OCI-LY7 (cell line): ENCODE measurements around the gene LRRC26. TPM values are rescaled to one million over a fixed set of nuclear protein-coding genes. Genes with fewer than 3 reads are reported as not detected.
A peak's percentile ranks its signal among the peaks of the same experiment; 100 is the strongest.

Source experiments
- BruUV-seq: library from RNA; stranded (reverse); fragments of 400-500 nt; replicated peaks from 2 replicates; lab custom pipeline; 2021; lab: Mats Ljungman, UMichigan
- CTCF ChIA-PET: fragments of 300-600 bp; sonication (Branson Sonifier 250); formaldehyde crosslinking; loops from one replicate; lab custom pipeline; 2022; ENCODE audit warnings: antibody characterized with exemption; ENCODE audit not compliant: unreplicated experiment; lab: Charles Lee
- POLR2A ChIA-PET: fragments of 300-600 bp; sonication (Branson Sonifier 250); formaldehyde crosslinking; loops from one replicate; lab custom pipeline; 2022; ENCODE audit warnings: antibody characterized with exemption; lab: Charles Lee
- DNase-seq: peaks from one replicate; pipeline ENCODE4 v3.0.0-alpha.2; 2015; ENCODE audit warnings: low spot score
- H2AFZ ChIP-seq: fragments of 200-600 bp; sonication (generic), shearing (Covaris generic); 2 replicates; pipeline ENCODE4 v1.6.1; 2014; ENCODE audit warnings: mild to moderate bottlenecking, antibody characterized with exemption, low read length, moderate library complexity
- H3K27ac ChIP-seq: fragments of 200-600 bp; sonication (generic); 2 replicates; pipeline ENCODE4 v1.5.1; 2014; ENCODE audit warnings: mixed run types, low read depth, mild to moderate bottlenecking, moderate library complexity, low read length, inconsistent platforms; ENCODE audit not compliant: poor library complexity, severe bottlenecking
- H3K36me3 ChIP-seq: fragments of 200-600 bp; sonication (generic); 2 replicates; pipeline ENCODE4 v1.6.1; 2014; ENCODE audit warnings: mild to moderate bottlenecking, antibody characterized with exemption, low read length, moderate library complexity, mixed read lengths; ENCODE audit not compliant: insufficient read depth
- H3K4me1 ChIP-seq: fragments of 200-600 bp; sonication (generic); 2 replicates; pipeline ENCODE4 v1.5.1; 2014; ENCODE audit warnings: mild to moderate bottlenecking, low read length; ENCODE audit not compliant: insufficient read depth, poor library complexity, severe bottlenecking
- H3K4me2 ChIP-seq: fragments of 200-600 bp; sonication (generic); 2 replicates; pipeline ENCODE4 v1.6.1; 2014; ENCODE audit warnings: mild to moderate bottlenecking, low read length
- H3K4me3 ChIP-seq: fragments of 200-600 bp; sonication (generic); 2 replicates; pipeline ENCODE4 v1.5.1; 2014; ENCODE audit warnings: mild to moderate bottlenecking, low read depth, low read length; ENCODE audit not compliant: poor library complexity, severe bottlenecking
- H3K79me2 ChIP-seq: fragments of 200-600 bp; sonication (generic); 2 replicates; pipeline ENCODE4 v1.6.1; 2016; ENCODE audit warnings: low read depth, mild to moderate bottlenecking, low read length, moderate library complexity, mixed read lengths; ENCODE audit not compliant: insufficient read depth
- H3K9me2 ChIP-seq: fragments of 200-600 bp; sonication (generic); 2 replicates; pipeline ENCODE4 v1.6.1; 2016; ENCODE audit warnings: mild to moderate bottlenecking, low read length, mixed read lengths; ENCODE audit not compliant: insufficient read depth
- H3K9me3 ChIP-seq: fragments of 200-600 bp; sonication (generic); 2 replicates; pipeline ENCODE4 v1.6.1; 2014; ENCODE audit warnings: mild to moderate bottlenecking, mixed run types, low read length, mixed read lengths
- H4K20me1 ChIP-seq: fragments of 200-600 bp; sonication (generic); 2 replicates; pipeline ENCODE4 v1.6.1; 2014; ENCODE audit warnings: mild to moderate bottlenecking, antibody characterized with exemption, low read length, moderate library complexity, mixed read lengths; ENCODE audit not compliant: insufficient read depth
- EZH2phosphoT487 ChIP-seq: fragments of 200-600 bp; sonication (generic); IDR thresholded peaks from 2 replicates; pipeline ENCODE4 v1.6.1; 2018; ENCODE audit warnings: low read depth, borderline replicate concordance, mild to moderate bottlenecking, mixed run types, antibody characterized with exemption, low read length, moderate library complexity, mixed read lengths
- intact Hi-C: fragments of 100-400 bp; cut with micrococcal nuclease; formaldehyde crosslinking; loops from one replicate; pipeline ENCODE4 v1.10.0; 2022; ENCODE audit not compliant: unreplicated experiment
- total RNA-seq, 2 experiments: library from RNA; depleted of rRNA in 1 of 2; stranded (reverse); fragments of >200 nt in 1 of 2; shearing (Covaris generic) in 1 of 2; gene quantifications; 2 replicates each; pipeline ENCODE4 v1.2.3, GENCODE V29; 2014 to 2022
- TF ChIP-seq, protein P1 (sequence below): fragments of 200-600 bp; sonication (generic); conservative IDR thresholded peaks from 2 replicates; pipeline ENCODE4 v1.5.1; 2014; ENCODE audit warnings: mild to moderate bottlenecking, antibody characterized with exemption, low read length, moderate library complexity, mixed read lengths

LRRC26 gene
- total RNA-seq, 2 experiments from 2014 or later, result not detected

- Histone ChIP-seq H3K27ac (peak within 1 kb of the TSS; percentile 49), H3K4me3 (peak within 1 kb of the TSS; percentile 76), H3K36me3 (peaks cover 4% of the 10 kb centered on the region; the same call in 1 of the 2 replicates), H3K9me2 (no peaks in the 10 kb centered on the region), H3K4me2 (peak within 1 kb of the TSS; percentile 97), H3K9me3 (no peaks in the 10 kb centered on the region), H3K4me1 (peaks cover 33% of the 10 kb centered on the region), H3K79me2 (peaks cover 42% of the 10 kb centered on the region), H2AFZ (no peak within 1 kb of the TSS), H4K20me1 (peaks cover 7% of the 10 kb centered on the region; the same call in 1 of the 2 replicates)
- BruUV-seq, result no TSS peak
- peak; percentile 100 for DNase-seq
- ChIA-PET CTCF (interaction anchor here (0.6 kb wide), 1 partner anchor 12 kb away, joined by 3 read pairs; the partner anchor contains the start of gene ANAPC2), POLR2A (interaction anchor here (0.6 to 2.5 kb wide), 6 partner anchors 12 to 400 kb away, joined by 3 to 16 read pairs (median 4); partner anchors contain the start of genes ANAPC2, MAN1B1, SSNA1 and TUBB4B)
- TF ChIP-seq EZH2phosphoT487, result no peak
- TF ChIP-seq, protein P1, sequence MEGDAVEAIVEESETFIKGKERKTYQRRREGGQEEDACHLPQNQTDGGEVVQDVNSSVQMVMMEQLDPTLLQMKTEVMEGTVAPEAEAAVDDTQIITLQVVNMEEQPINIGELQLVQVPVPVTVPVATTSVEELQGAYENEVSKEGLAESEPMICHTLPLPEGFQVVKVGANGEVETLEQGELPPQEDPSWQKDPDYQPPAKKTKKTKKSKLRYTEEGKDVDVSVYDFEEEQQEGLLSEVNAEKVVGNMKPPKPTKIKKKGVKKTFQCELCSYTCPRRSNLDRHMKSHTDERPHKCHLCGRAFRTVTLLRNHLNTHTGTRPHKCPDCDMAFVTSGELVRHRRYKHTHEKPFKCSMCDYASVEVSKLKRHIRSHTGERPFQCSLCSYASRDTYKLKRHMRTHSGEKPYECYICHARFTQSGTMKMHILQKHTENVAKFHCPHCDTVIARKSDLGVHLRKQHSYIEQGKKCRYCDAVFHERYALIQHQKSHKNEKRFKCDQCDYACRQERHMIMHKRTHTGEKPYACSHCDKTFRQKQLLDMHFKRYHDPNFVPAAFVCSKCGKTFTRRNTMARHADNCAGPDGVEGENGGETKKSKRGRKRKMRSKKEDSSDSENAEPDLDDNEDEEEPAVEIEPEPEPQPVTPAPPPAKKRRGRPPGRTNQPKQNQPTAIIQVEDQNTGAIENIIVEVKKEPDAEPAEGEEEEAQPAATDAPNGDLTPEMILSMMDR, result no peak
- intact Hi-C loops, result loop anchor here (1.0 to 2.0 kb wide), 5 partner anchors 22 to 74 kb away; partner anchors contain the start of genes RNF208 and RNF224
These were observed 30.7 kb upstream of the LRRC26 start, which contains the start of gene TPRN for GRCh38 chr9:137200311-137201204. TSS of gene TPRN (minus strand) at chr9:137200741. CDS start at chr9:137200711, 30 bp downstream.

- peaks cover 31% of the 10 kb centered on the region for H3K4me1 ChIP-seq
- ChIA-PET POLR2A (no interaction called here), CTCF (no interaction called here)
- no TSS peak for BruUV-seq
- intact Hi-C loops, result loop anchor here (1.0 to 2.0 kb wide), 5 partner anchors 23 to 73 kb away; partner anchors contain the start of genes RNF208 and RNF224
- DNase-seq, result no peak
- H2AFZ ChIP-seq, result no peak overlapping the region
- H3K9me3 ChIP-seq, result no peaks in the 10 kb centered on the region
- TF ChIP-seq, protein P1, result no peak
- TF ChIP-seq EZH2phosphoT487, result no peak
- H3K9me2 ChIP-seq, result no peaks in the 10 kb centered on the region
- no peak overlapping the region for H3K27ac ChIP-seq
- peak overlapping the region; percentile 38; the same call in 1 of the 2 replicates for H3K4me2 ChIP-seq
- H3K79me2 ChIP-seq, result peaks cover 34% of the 10 kb centered on the region
- H3K4me3 ChIP-seq, result peak overlapping the region; percentile 31
- H3K36me3 ChIP-seq, result peaks cover 4% of the 10 kb centered on the region; the same call in 1 of the 2 replicates
- H4K20me1 ChIP-seq, result peaks cover 7% of the 10 kb centered on the region; the same call in 1 of the 2 replicates
These were observed 29.7 kb upstream of the LRRC26 start for GRCh38 chr9:137199411-137200121.
